Activated naive CD8-positive, alpha-beta T cell treated with anti-CD3 and anti-CD28 coated beads, Interleukin-2, amount 10 ng/mL, durations not matched to agents 7 days and 5 days (primary cell): ENCODE measurements around the gene PPP2R1B. TPM values are rescaled to one million over a fixed set of nuclear protein-coding genes. Genes with fewer than 3 reads are reported as not detected.

Experiments used
- ATAC-seq: fragments of 150-1000 bp; cut with Tn5 transposase; one replicate; pipeline ENCODE4 v1.10.0; 2021; ENCODE audit warnings: low read depth, moderate library complexity
- POLR2A ChIA-PET: fragments of 350-600 bp; sonication (Branson Sonifier 250); formaldehyde crosslinking; loops from one replicate; lab custom pipeline; 2021; ENCODE audit warnings: antibody characterized with exemption; lab: Charles Lee
- DNase-seq: peaks from one replicate; pipeline ENCODE4 v3.0.0; 2021
- H3K27ac Mint-ChIP-seq: one replicate; pipeline ENCODE4 v1.8.0; 2022; ENCODE audit warnings: mild to moderate bottlenecking, mixed read lengths
- H3K27me3 Mint-ChIP-seq: one replicate; pipeline ENCODE4 v1.8.0; 2022; ENCODE audit warnings: mild to moderate bottlenecking, moderate library complexity, mixed read lengths
- H3K36me3 Mint-ChIP-seq: one replicate; pipeline ENCODE4 v1.8.0; 2021; ENCODE audit warnings: mild to moderate bottlenecking, mixed read lengths
- H3K4me1 Mint-ChIP-seq: one replicate; pipeline ENCODE4 v1.8.0; 2021; ENCODE audit warnings: mixed read lengths
- H3K4me3 Mint-ChIP-seq: one replicate; pipeline ENCODE4 v1.8.0; 2022; ENCODE audit warnings: mild to moderate bottlenecking, moderate library complexity, mixed read lengths
- H3K9me3 Mint-ChIP-seq: one replicate; pipeline ENCODE4 v1.8.0; 2021; ENCODE audit warnings: mixed read lengths
- total RNA-seq, 2 experiments: library from RNA; stranded (reverse); gene quantifications; one replicate each; pipeline ENCODE4 v1.2.3, GENCODE V29; 2021

PPP2R1B gene
- total RNA-seq, 2 experiments from 2014 or later, result 45.1 to 47.1 TPM

DNA sequence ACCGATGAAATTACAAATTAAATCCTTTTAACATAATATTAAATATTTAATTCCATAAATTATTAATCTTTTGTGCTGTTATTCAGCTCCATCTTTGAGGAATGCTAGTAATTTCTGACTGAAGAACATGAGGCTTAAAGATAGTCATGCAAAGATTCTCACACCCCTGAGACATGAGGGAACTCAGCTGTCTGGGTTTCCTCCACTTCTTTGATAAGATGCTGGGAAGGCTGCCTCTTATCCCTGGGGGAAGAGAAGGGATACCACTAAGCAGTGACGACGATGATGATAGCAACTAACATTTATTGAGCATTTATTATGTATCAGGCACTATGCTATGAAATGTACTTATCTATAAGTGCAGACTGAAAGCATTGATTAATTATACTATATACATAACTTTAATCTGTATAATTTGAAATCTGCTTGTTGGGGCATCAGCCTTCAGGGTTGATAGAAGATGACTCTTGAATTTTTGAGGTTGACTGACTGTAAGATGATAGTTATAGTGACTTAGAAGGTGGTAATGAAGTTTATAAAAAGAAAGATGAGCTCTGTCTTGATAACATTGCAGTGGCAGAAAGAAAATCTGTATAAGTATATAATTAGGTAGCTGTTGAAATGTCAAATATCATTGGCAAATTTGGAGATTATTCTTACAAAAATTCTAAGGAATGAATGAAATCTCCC, 85.6 kb downstream of the PPP2R1B start:
- no peak overlapping the region for H3K4me3 Mint-ChIP-seq

More for the DNA sequence above, 85.6 kb downstream of the PPP2R1B start:
- Mint-ChIP-seq H3K27ac (no peak overlapping the region), H3K4me1 (peaks cover 2% of the 10 kb centered on the region), H3K9me3 (no peaks in the 10 kb centered on the region), H3K36me3 (peaks cover 4% of the 10 kb centered on the region), H3K27me3 (no peaks in the 10 kb centered on the region)
- POLR2A ChIA-PET, result interaction anchor here (0.6 kb wide), 1 partner anchor 40 kb away, joined by 3 read pairs; no protein-coding TSS in a partner anchor
- DNase-seq, result no peak
- ATAC-seq, result no peak

Other genes with a start within 250 kb of the PPP2R1B start
- gene LAYN, start 225.7 kb downstream of the PPP2R1B start, total RNA-seq, result 10 to 100 TPM; 24.0 to 27.0 TPM
- gene SIK2, start 163.9 kb downstream of the PPP2R1B start, total RNA-seq, result 10 to 100 TPM; 10.2 to 12.9 TPM
- 10 to 100 TPM; 26.8 to 28.8 TPM for gene ALG9, start 105.2 kb upstream of the PPP2R1B start, total RNA-seq
- gene FDXACB1, start 112.8 kb upstream of the PPP2R1B start, total RNA-seq, result 1 to 10 TPM; 3.4 to 3.5 TPM
- gene CFAP68, start 113.2 kb upstream of the PPP2R1B start, total RNA-seq, result 10 to 100 TPM; 20.4 to 22.9 TPM
- gene CRYAB, start 145.4 kb upstream of the PPP2R1B start, total RNA-seq, result not detected
- gene HSPB2, start 146.3 kb upstream of the PPP2R1B start, total RNA-seq, result under 1 TPM in 1 of 2 experiments, not detected in 1; 0.23 TPM
- gene C11orf52, start 152.5 kb upstream of the PPP2R1B start, total RNA-seq, result not detected
- gene DIXDC1, start 171.0 kb upstream of the PPP2R1B start, total RNA-seq, result 1 to 10 TPM; 2.5 to 3.2 TPM